HG03565 (cell line): Measurements from ENCODE around the gene FLYWCH1.

Source experiments
- ATAC-seq: cut with Tn5 transposase; IDR thresholded peaks from one replicate; pipeline ENCODE4 v1.9.1; 2021; ENCODE audit warnings: mild to moderate bottlenecking, moderate library complexity; ENCODE audit not compliant: unreplicated experiment

FLYWCH1 gene

DNA sequence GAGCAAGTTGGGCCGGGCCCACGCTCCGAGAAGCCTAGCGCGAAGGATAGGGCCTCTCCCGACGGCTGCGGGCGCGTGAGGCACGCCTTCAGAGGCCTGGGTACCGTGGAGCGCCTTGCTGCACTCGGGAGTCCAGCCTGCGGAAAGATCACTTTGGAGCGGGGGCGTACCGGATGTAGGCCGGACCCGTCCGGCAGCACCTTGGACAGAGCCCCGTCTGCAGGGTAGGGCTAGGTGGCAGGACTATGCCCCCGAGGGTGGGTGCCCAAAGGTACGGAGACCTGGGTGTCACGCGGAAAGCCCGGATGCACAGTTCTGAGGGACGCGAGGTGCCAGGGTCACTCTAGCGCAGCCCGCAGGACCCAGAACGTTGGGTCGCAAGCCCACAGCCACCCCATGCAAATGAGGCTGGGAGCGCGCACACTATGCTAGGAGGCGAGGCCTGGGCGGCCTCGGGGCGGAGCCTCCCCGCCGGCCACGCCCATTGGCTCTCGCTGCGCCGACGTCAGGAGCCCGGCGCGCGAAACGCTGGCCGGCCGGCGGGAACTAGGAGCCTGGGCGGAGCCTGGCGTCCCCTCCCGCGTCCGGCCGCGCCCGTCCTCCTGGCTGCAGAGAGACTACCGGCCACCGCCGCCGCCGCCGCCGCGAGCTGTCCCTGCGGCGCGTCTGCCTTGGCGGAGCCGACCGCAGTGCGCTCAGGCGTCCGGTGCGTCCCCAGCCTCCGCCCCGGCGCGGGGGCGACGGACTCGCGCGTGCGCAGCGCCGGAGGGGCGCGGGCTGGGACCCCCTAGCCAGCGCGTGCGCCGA, 57.2 kb downstream of the FLYWCH1 start, which contains the start of gene PAQR4:
Gene PAQR4, plus strand, starts transcription at position 611 of the 807 bp plus-strand sequence. CDS start 327 bp downstream, outside the sequence.
- peak; percentile 56 for ATAC-seq

DNA sequence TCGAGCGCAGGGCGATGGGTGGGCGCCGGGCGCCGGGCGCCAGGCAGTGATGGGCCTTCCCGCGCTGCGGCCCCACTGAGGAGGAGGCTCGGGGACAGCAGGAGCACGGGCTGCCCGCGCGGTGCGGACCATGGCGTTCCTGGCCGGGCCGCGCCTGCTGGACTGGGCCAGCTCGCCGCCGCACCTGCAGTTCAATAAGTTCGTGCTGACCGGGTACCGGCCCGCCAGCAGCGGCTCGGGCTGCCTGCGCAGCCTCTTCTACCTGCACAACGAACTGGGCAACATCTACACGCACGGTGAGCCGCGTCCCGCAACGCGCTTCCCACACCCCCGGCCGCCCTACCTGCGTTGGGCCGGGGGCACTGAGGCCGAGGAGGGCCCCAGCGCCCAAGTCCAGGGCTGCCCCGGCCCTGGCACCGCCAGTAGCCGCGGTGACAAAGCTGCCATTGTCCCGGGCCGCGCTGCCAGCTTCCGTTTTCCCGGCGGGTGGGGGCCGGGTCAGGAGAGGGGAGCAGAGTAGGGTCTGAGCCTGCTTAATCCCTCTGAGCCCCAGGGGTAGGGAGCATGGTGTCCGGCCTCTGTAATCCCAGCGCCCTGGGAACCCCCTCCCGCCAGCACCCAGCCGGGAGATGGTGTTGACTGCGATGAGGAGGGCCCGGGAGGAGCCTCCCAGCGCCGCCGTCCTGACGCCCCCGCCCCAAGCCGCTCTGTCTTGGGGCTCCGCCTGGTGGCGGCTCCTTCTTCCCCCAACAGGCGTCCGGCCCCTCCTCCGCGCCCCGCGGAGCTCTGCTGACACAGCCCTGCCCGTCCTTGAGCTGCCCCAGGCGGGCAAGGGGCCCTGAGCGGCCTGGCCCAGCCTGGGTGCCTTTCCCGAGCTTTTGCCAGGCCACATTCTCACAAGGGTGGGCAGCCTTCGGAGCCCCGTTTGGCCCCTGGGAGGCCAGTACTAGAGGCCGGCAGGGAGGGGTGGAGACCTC, 58.1 kb downstream of the FLYWCH1 start:
- ATAC-seq = no peak

DNA sequence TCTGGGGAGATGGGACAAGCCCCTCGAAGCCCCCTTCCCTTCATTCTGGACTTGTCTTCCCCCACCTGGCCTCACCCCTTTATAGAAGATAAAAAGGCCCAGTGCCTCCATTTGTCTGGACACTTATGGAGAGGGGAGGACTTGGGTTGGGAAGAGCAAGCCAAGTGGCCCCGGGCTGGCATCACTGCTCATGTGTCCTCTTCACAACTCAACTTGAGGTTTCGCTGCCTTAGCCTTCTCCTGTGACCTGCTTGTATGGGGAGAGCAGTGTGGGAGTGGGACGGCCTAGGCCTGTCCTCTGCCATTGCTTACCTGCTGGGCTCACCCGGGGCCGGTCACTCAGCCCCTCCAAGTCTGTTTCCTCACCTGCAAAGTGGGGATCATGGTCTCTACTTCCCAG, 58.8 kb downstream of the FLYWCH1 start:
- no peak for ATAC-seq

DNA sequence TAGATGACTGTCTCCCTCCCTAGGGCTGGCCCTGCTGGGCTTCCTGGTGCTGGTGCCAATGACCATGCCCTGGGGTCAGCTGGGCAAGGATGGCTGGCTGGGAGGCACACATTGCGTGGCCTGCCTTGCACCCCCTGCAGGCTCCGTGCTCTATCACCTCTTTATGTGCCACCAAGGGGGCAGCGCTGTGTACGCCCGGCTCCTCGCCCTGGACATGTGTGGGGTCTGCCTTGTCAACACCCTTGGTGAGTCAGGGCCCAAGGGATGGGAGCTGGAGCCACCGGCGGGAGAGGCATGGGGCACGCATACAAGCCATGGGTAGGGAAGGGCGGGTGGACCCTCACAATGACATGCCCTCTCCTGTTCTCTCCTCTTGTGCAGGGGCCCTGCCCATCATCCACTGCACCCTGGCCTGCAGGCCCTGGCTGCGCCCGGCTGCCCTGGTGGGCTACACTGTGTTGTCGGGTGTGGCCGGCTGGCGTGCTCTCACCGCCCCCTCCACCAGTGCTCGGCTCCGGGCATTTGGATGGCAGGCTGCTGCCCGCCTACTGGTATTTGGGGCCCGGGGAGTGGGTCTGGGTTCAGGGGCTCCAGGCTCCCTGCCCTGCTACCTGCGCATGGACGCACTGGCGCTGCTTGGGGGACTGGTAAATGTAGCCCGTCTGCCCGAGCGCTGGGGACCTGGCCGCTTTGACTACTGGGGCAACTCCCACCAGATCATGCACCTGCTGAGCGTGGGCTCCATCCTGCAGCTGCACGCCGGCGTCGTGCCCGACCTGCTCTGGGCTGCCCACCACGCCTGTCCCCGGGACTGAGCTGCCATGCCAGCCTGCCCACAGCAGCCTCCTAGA, 59.6 kb downstream of the FLYWCH1 start:
- no peak for ATAC-seq

DNA sequence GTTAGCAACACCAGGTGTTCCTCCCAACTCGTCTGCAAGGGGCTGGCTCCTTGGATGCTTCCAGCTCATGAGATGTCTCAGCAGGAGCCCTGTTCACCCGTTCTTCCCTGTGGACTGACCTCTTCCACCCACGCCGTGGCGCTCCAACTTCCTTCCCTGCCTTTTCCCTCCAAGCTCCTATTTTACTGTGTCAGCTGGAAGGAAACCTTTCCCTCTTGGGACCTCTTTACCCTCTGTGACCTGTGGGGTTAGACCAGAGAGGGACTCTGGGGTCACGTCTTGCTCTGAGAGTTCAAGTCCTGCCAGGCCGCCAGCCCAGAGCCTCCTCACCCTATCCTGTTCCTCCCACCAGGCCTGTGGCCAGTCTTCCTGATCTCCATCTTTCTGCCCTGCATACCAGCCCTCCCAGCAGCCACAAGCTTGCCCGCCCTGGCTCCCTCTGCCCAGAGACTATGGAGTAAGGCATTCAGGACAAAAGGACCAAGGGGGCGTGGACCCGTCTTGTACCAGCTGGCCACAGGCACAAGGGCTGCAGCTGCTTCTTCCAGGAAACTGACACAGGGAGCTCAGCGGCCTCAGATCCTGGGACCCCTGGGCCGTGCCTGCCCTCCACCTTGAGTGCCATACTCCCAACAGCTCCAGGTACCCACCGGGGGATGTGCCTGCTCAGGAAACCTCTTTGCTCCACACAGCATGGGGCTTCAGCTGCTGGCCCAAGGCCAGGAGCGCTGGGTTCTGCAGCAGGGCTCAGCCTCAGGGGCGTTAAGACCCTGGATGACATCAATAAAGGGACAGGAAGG, 60.5 kb downstream of the FLYWCH1 start:
- no peak for ATAC-seq

DNA sequence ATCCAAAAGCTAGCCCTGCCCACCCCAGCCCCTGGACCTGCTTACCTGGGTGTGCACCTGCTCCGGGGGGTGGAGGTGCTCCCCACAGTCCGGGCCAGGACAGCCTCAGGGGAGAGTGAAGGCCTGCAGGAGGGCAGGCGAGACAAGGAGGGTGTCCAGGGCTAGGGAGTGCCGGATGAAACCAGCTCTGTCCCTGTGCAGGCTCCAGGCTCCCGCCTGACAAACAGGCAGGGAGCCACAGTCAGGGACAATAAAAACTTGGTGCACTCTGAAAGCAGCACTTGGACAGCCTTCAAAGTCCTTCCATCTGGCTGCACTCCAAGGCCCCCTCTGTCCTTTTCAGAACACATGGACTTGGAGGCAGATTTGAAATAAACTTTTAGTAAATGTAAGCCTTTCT, 61.4 kb downstream of the FLYWCH1 start:
- ATAC-seq = no peak

DNA sequence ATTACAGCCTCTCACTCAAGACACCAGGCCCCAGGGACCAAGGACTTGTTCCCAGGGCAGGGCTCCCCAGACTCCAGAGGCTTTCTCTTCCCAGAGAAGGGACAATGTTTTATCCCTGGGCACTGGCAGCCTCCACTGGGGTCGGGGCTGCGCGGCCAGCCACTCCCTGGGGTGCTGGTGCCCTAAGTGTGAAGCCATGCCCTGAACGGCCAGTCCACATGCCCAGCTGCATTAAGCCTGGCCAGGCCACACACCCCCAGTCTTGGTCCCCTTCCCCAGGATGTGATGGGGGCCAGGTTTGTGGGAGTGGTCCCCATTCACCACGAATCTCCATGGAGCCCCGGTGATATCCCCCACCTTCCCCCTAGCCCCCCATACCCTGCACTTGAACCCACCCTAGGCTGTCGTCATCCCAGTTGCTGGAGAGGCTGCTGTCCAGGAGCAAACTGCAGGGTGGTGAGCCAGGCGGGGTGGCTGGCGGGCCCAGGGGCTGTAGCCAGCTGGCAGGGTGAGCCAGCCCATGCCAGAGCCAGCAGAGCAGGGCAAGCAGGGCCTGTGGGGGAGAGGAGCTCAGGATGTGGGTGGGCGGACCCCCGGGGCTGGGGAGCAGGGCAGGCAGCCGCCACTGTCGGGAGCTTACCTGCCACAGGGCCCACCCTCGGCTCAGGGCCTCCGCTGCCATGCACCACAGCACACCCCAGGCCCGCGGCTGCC, 62.0 kb downstream of the FLYWCH1 start:
- no peak for ATAC-seq

DNA sequence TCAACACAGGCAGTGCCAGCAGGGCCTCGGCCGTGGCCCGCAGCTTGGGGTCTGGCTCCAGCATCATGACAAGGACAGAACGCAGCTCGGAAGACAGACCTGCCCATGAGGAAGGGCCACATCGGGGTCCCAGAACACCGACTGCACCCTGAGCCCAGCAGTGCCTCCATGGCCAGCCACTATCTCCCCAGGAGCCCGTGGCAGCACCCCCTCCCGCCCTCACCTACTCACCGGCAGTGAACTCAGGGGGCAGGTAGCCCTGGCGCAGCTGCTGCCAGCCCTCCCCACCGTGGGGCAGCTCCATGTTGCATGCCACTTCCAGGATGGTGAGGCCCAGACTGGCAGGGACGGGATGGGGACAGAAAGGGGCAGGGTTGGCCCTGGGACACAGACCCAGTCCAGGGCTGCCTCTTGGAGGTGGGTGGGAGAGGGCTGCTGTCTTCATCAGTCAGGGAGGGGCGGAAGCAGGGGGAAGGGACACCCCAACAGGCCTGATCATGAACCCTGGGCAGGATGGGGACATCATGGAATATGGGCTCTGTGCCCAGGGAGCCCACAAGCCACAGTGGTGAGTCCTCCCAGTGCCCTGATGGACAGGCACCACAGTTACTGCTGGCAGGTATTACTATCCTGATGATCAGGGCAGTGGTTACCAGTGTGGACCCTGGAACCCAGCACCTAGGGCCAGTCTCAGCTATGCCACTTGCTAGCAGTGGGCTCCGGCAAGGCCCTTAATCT, 62.8 kb downstream of the FLYWCH1 start:
- no peak for ATAC-seq

DNA sequence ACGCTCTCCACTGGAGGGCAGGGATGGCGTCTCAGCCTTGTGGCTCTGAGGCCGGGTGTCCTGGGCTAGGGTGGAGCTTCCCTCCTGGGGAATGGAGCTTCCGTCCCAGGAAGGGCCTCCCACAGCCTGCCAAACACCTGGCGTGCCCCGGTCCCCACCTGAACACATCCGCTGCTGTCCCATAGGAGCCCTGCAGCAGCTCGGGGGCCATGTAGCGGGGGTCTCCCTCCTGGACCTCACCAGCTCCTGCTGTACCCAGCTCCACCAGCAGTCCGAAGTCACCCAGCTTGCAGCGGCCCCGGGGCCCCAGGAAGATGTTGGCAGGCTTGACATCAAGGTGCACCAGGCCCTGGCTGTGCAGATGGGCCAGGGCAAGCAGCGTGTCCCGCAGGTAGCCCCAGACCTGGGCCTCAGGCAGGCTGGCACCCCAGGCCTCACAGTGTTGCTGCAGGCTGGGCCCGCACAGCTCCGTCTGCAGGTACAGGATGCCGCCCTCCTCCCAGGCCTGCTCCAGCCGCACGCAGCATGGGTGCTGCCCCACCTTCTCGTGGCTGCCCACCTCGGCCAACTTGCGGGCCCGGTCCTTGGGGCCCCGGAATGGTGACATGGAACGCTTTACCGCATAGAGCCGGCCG, 63.5 kb downstream of the FLYWCH1 start:
- ATAC-seq = no peak

DNA sequence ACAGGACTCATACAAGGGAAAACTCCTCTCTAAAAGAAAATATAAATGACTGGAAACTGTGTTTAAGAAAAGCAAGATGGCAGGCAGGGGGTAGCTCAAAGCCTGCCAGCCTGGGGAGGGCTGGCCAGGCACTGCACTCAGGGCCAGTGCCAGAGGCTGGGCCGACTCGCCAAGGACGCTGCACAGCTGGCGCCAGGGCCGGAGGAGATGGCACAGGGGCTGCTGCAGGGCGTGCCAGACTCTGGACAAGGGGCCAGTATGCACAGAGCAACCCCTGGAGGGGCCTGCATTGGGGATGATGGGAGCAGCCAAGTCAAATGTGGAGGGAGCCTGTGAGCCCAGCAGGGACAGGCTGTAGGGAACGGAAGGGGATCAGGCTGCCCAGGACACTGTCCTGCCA, 64.5 kb downstream of the FLYWCH1 start:
- ATAC-seq = no peak

DNA sequence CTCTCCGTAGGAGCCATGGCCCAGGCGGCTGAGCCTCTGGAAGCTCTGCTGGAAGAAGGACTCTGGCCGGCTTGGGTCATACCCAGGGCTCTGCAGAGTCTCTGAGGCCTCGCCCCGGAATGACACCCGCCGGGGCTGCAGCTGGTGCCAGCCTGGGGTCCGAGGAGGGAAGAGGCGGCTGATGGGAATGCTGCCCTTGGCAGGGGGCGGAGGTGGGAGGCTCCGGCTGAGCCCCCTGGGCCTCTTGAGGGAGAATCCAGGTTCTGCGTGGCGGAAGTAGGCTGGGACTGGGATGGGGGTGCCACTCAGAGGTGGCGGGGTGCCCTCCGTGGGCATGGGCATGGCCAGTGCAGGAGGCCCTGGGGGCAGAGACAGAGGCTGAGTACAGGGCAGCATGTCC, 64.9 kb downstream of the FLYWCH1 start:
- ATAC-seq = no peak

DNA sequence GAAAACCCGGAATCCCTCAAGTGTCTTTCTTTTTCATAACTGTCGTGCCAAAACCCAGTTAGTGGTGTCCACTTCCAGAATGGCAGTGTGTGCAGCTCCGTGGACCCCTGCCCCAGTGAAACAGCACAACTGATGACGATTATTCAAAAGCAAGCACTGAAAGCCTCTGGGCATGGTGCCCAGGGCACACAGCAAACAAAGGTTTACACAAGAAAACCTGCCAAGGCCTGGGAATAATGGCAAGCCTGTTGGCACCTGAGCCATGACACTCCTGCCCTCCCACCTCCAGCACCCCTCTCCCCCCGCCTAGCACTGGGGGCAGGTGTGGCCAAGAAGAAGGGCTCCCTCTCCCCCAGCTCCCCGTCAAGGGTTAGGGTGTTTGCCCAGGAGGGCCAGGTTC, 65.7 kb downstream of the FLYWCH1 start:
- no peak for ATAC-seq

DNA sequence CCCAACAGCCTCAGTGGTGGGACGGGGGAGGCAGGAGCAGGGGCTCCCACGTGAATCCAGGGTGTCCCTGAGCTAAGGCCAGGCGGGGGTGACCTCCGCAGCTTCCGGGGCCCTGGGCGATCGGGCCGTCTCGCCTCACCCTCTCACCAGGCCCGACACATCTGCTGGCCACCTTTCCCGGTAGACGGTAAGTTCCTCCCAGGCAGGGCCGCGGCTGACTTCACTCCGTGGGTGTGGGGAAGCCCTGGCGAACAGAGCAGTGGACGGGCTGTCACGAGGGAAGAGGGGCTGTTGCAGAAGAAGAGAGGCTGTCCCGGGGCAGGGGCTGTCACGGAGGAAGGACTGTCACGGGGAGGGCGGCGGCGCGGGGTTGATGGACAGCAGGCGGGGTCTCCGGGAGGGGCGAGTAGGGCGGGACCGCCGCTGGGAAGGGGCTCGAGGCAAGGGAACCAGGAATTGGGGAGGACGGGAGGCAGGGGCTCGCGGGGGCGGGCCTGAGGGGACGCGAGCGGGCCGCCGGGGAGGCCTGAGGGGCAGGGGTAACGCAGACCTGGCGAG, 68.0 kb downstream of the FLYWCH1 start:
- no peak for ATAC-seq

DNA sequence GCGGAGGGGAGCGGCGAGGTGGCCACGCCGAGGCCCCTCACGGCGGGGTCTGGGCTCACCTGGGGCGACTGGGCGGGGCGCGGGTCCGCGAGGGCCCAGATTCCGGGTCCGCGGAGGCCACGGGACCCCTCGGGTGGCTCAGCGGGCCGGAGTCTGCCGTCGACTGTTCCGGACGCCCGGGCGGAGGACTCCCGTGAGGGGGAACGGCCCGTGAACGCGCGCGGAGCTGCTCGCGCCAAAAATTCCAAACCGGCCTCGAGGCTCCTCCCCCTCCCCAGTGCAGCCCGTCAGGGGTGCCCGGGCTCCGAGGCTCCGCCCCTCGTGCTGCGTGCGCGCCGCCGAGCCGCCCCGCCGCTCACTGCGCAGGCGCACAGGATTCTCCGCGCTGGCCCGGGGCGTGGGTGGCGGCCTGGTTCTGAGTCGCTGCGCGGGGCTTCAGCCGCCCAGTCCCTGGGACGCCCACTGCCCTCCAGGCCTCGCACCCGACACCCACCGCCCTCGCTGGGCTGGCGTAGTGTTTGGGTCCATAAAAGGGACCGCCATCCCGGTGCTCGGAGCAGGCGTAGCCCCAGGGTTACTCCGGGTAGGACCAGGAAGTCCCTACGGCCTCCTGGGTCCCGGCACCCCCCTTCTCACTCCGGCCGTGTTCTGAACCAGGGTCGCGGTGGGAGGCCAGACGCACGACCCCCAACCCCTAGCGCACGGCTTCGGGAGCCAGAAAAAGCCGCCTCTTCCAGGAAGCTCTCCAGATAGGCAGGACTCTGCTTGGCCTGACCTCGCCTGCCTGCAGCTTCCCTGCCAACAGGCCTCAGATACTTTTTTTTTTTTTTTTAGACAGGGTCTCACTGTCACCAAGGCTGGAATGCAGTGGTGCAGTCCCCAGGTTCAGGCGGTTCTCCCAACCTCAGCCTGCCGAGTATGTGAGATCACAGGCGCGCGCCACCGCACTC, 68.8 kb downstream of the FLYWCH1 start, which contains the start of gene PKMYT1:
Gene PKMYT1, minus strand, starts transcription at position 220 of the 950 bp plus-strand sequence. CDS start 789 bp downstream, outside the sequence.
- ATAC-seq = peak; percentile 66

DNA sequence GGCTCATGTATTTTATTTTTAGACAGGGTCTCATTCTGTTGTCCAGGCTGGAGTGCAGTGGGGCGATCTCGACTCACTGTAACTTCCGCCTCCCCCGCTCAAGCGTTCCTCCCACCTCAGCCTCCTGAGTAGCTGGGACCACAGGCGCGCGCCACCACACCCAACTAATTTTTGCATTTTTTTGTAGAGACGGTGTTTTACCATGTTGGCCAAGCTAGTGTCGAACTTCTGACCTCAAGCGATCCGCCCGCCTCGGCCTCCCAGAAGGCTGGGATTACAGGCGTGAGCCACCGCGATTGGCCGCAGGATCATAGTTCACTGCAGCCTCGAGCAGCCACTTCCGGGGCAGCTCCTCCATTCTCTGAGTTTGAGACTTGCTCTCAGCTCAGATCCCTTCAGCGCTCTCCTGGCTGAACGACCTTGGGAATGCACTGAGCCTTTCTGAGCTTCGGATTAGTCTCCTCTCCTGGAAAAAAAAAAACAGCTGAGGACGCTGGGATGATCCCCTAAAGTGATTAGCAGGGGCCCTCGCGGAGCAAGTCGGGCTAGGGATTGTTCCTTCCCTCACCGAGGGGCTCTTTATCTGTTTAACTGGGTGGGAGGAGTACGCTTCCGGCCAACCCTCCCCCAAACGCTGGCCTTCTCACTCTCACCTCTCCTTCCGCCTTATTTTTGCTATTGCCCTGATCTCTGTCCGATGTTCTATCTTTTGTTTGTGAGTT, 69.6 kb downstream of the FLYWCH1 start:
- no peak for ATAC-seq

DNA sequence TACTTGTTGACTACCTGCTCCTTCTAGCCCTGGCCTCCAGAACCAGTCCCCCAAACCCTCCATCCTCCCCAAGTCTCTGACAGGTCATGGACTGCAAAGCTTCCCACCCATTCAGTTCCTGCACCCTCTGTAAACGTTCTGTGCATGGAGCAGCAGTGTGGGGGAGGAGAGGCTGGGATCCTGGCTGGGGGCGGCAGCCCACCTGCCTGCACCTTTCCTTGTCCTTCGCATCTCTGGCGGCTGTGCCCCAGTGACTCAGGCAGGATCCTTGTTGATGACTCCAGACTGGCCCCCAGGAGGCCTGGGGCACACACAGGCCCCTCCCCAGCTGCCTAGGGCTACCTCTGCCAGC, 70.1 kb downstream of the FLYWCH1 start:
- ATAC-seq = no peak
